ENCODE results near the gene JADE3.
"Not testable (repeated sequence)": the region's sequence is repeated elsewhere in the genome, so short reads cannot be mapped to it uniquely, and the experiment has no call there.

The JADE3 gene

GRCh38 chrX:46938589-46938988 is 26.4 kb downstream of the JADE3 start:
- DNase-seq = no peak

GRCh38 chrX:46941341-46941740 is 29.1 kb downstream of the JADE3 start:
- DNase-seq = no peak

- DNase-seq = no peak
These were observed 40.9 kb downstream of the JADE3 start for GRCh38 chrX:46953137-46953527.

- DNase-seq = no peak
These were observed 41.4 kb downstream of the JADE3 start for GRCh38 chrX:46953597-46953996.

GRCh38 chrX:46954716-46955115 is 42.5 kb downstream of the JADE3 start:
- DNase-seq = no peak

GRCh38 chrX:46956589-46956988 is 44.4 kb downstream of the JADE3 start:
- not testable (repeated sequence) for DNase-seq

- DNase-seq = no peak
These were observed 45.1 kb downstream of the JADE3 start for GRCh38 chrX:46957297-46957696.

GRCh38 chrX:46959101-46959500 is 46.9 kb downstream of the JADE3 start:
- no peak for DNase-seq

- DNase-seq = no peak
These were observed 47.9 kb downstream of the JADE3 start for GRCh38 chrX:46959985-46960700.

- no peak for DNase-seq
These were observed 48.9 kb downstream of the JADE3 start for GRCh38 chrX:46961097-46961496.

- no peak for DNase-seq
These were observed 49.5 kb downstream of the JADE3 start for GRCh38 chrX:46961574-46962283.

- no peak for DNase-seq
These were observed 53.0 kb downstream of the JADE3 start for GRCh38 chrX:46965125-46965758.

- no peak for DNase-seq
These were observed 55.3 kb downstream of the JADE3 start for GRCh38 chrX:46967547-46967946.

- not testable (repeated sequence) for DNase-seq
These were observed 64.8 kb downstream of the JADE3 start for GRCh38 chrX:46977046-46977445.

GRCh38 chrX:46978341-46979291 is 66.4 kb downstream of the JADE3 start:
- peak; percentile 56 for DNase-seq

- DNase-seq = no peak
These were observed 72.5 kb downstream of the JADE3 start for GRCh38 chrX:46984705-46985104.

GRCh38 chrX:46989548-46989947 is 77.3 kb downstream of the JADE3 start:
- DNase-seq = no peak

- no peak for DNase-seq
These were observed 79.4 kb downstream of the JADE3 start for GRCh38 chrX:46991664-46992063.

GRCh38 chrX:46992070-46992469 is 79.8 kb downstream of the JADE3 start:
- DNase-seq = no peak

GRCh38 chrX:46994096-46994495 is 81.9 kb downstream of the JADE3 start:
- no peak for DNase-seq

- no peak for DNase-seq
These were observed 99.9 kb downstream of the JADE3 start for GRCh38 chrX:47012131-47012530.

- DNase-seq = no peak
These were observed 114.0 kb downstream of the JADE3 start for GRCh38 chrX:47026198-47026597.

- DNase-seq = peak; percentile 5
These were observed 118.1 kb downstream of the JADE3 start for GRCh38 chrX:47030339-47030738.
